WI38 (cell line): ENCODE results near the gene ETV6.

Experiments
- H3K4me3 ChIP-seq: 2 replicates; pipeline ENCODE4 v1.5.1; 2011; ENCODE audit warnings: low read depth, mild to moderate bottlenecking, control low read depth, low read length
- CTCF ChIP-seq: IDR thresholded peaks from 2 replicates; pipeline ENCODE4 v1.5.1; 2012; ENCODE audit warnings: low read depth, mild to moderate bottlenecking, control low read depth, low read length

The ETV6 gene

GRCh38 chr12:11811008-11811407 lies 161.5 kb downstream of the ETV6 start:
- H3K4me3 ChIP-seq = no peak overlapping the region
- TF ChIP-seq CTCF = no peak

GRCh38 chr12:11812241-11812585 lies 162.7 kb downstream of the ETV6 start:
- no peak overlapping the region for H3K4me3 ChIP-seq
- no peak for TF ChIP-seq CTCF

GRCh38 chr12:11812586-11813437 lies 163.3 kb downstream of the ETV6 start:
- no peak overlapping the region for H3K4me3 ChIP-seq
- no peak for TF ChIP-seq CTCF

GRCh38 chr12:11813438-11813813 lies 164.0 kb downstream of the ETV6 start:
- no peak for TF ChIP-seq CTCF
- H3K4me3 ChIP-seq = no peak overlapping the region

GRCh38 chr12:11814374-11814773 lies 164.9 kb downstream of the ETV6 start:
- TF ChIP-seq CTCF = no peak
- no peak overlapping the region for H3K4me3 ChIP-seq

- no peak overlapping the region for H3K4me3 ChIP-seq
- TF ChIP-seq CTCF = no peak
Measured at GRCh38 chr12:11815397-11815796, 165.9 kb downstream of the ETV6 start.

- no peak for TF ChIP-seq CTCF
- H3K4me3 ChIP-seq = no peak overlapping the region
Measured at GRCh38 chr12:11819643-11820042, 170.2 kb downstream of the ETV6 start.
